Transverse colon (tissue), 4 donors: ENCODE measurements around the gene DEPP1. TPM values are rescaled to one million over a fixed set of nuclear protein-coding genes. Genes with fewer than 3 reads are reported as not detected.
A peak's percentile ranks its signal among the peaks of the same experiment; 100 is the strongest.

ENCODE experiments used
- DNase-seq: peaks from one replicate; pipeline ENCODE4 v3.0.0-alpha.2; 2019
- H3K27ac ChIP-seq, 4 donors: fragments of 200-600 bp; sonication (generic); 2 replicates each; pipeline ENCODE4 v1.5.1; 2016 to 2018; ENCODE audit warnings: inconsistent platforms in 4 of 4
- H3K27me3 ChIP-seq: fragments of 200-600 bp; sonication (generic); 2 replicates; pipeline ENCODE4 v1.5.1; 2017; ENCODE audit warnings: inconsistent platforms
- H3K36me3 ChIP-seq, 4 donors: fragments of 200-600 bp; sonication (generic); 2 replicates each; pipeline ENCODE4 v1.5.1; 2017 to 2019; ENCODE audit warnings: inconsistent platforms in 4 of 4
- H3K4me1 ChIP-seq, 4 donors: fragments of 200-600 bp; sonication (generic); 2 replicates each; pipeline ENCODE4 v1.5.1; 2017 to 2020; ENCODE audit warnings: inconsistent platforms in 4 of 4
- H3K4me3 ChIP-seq, 4 donors: fragments of 200-600 bp; sonication (generic); 1 replicate in 1 of 4; 2 replicates in 3 of 4; pipeline versions ENCODE4 v1.5.1 to v1.6.1; 2017 to 2019; ENCODE audit warnings: inconsistent platforms in 4 of 4
- H3K9me3 ChIP-seq, 2 donors: fragments of 200-600 bp; sonication (generic); 2 replicates each; pipeline ENCODE4 v1.5.1; 2017 to 2019; ENCODE audit warnings: inconsistent platforms in 2 of 2
- CTCF ChIP-seq, 5 experiments: fragments of 200-600 bp in 3 of 5; fragments of 450-650 bp in 2 of 5; sonication (generic) in 3 of 5; IDR thresholded peaks; 1 replicate in 2 of 5; 2 replicates in 3 of 5; pipeline ENCODE4 v1.5.1; 2016 to 2017; ENCODE audit warnings: antibody characterized with exemption in 5 of 5, inconsistent platforms in 3 of 5, mild to moderate bottlenecking in 2 of 5, moderate library complexity in 1 of 5
- EP300 ChIP-seq: sonication (generic); formaldehyde crosslinking; IDR thresholded peaks from one replicate; pipeline ENCODE4 v1.6.1; 2017; ENCODE audit warnings: antibody characterized with exemption, low read depth
- POLR2A ChIP-seq: fragments of 450-650 bp; IDR thresholded peaks from one replicate; pipeline ENCODE4 v1.6.1; 2016; ENCODE audit warnings: antibody characterized with exemption, mild to moderate bottlenecking, moderate library complexity
- POLR2AphosphoS5 ChIP-seq, 3 donors: sonication (generic); formaldehyde crosslinking; IDR thresholded peaks; one replicate each; pipeline ENCODE4 v1.6.1; 2016; ENCODE audit warnings: antibody characterized with exemption in 3 of 3
- WGBS, 2 donors: methylation state at CpG; one replicate each; pipeline ENCODE4 v1.1.5; 2018; ENCODE audit warnings: low coverage in 1 of 2; 5-methylcytosine and 5-hydroxymethylcytosine counted together
- in situ Hi-C, 4 donors: fragments of 200-750 bp; cut with MboI; loops; one replicate each; pipeline versions ENCODE4 v1.15.0 to v1.15.1; 2017; ENCODE audit warnings: low sequenced_read_pairs in 3 of 4, low pct_ligation_motif_present in 1 of 4, low pct_unique_long_range_greater_than_20kb in 1 of 4
- intact Hi-C: fragments of 100-400 bp; cut with DNase I; formaldehyde crosslinking; loops from one replicate; pipeline ENCODE4 v1.15.1; 2023; ENCODE audit warnings: low total_unique reads
- total RNA-seq, 4 donors: library from RNA; depleted of rRNA; stranded (reverse); fragments of >200 nt; gene quantifications; one replicate each; pipeline ENCODE4 v1.1.0, GENCODE V29; 2016

DEPP1 gene
- total RNA-seq, 4 donors from 2014 or later: 14.6 to 109 (median 76.6) TPM

GRCh38 chr10:44994752-44995530 is 16.3 kb upstream of the DEPP1 start:
- Histone ChIP-seq H3K9me3 (no peaks in the 10 kb centered on the region), H3K4me3 (no peak overlapping the region), H3K36me3 (no peaks in the 10 kb centered on the region), H3K27ac (peak overlapping the region; percentile 79 to 86 (median 83)), H3K27me3 (no peaks in the 10 kb centered on the region), H3K4me1 (peaks cover 14 to 41% (median 21%) of the 10 kb centered on the region in 4 donors)
- no peak for DNase-seq
- TF ChIP-seq POLR2A (no peak), POLR2AphosphoS5 (IDR thresholded peaks at IDR 0.05) (no peak), CTCF (IDR thresholded peaks at IDR 0.05) (no peak), EP300 (no peak)
- 89% methylated on average over 9 of the region's 9 CpGs; no CpG with 5 or more reads in 1 of the 2 donors for WGBS, 2 donors
- intact Hi-C loops: no loop called here
- in situ Hi-C loops: no loop called here

GRCh38 chr10:44993922-44994751 is 15.5 kb upstream of the DEPP1 start:
- 84 to 87% methylated on average over 5 to 11 of the region's 11 CpGs for WGBS, 2 donors

GRCh38 chr10:44993226-44993921 is 14.8 kb upstream of the DEPP1 start:
- Histone ChIP-seq H3K4me1 (peaks cover 14 to 40% (median 20%) of the 10 kb centered on the region in 4 donors), H3K4me3 (no peak overlapping the region), H3K36me3 (no peaks in the 10 kb centered on the region), H3K9me3 (no peaks in the 10 kb centered on the region), H3K27me3 (no peaks in the 10 kb centered on the region), H3K27ac (peak overlapping the region; percentile 23 to 86 (median 58))
- in situ Hi-C loops (no loop called here), intact Hi-C loops (no loop called here)
- WGBS, 2 donors: 95% methylated on average over 14 of the region's 14 CpGs; no CpG with 5 or more reads in 1 of the 2 donors
- TF ChIP-seq EP300: no peak
- no peak for TF ChIP-seq POLR2AphosphoS5 (IDR thresholded peaks at IDR 0.05)
- TF ChIP-seq CTCF (IDR thresholded peaks at IDR 0.05): no peak
- no peak for TF ChIP-seq POLR2A
- no peak for DNase-seq

More at GRCh38 chr10:44993922-44994751, 15.5 kb upstream of the DEPP1 start:
- Histone ChIP-seq H3K9me3 (no peaks in the 10 kb centered on the region), H3K36me3 (no peaks in the 10 kb centered on the region), H3K27ac (peak overlapping the region; percentile 38 to 86 (median 82)), H3K4me3 (no peak overlapping the region), H3K27me3 (no peaks in the 10 kb centered on the region), H3K4me1 (peaks cover 14 to 40% (median 20%) of the 10 kb centered on the region in 4 donors)
- DNase-seq: no peak
- TF ChIP-seq EP300 (no peak), POLR2AphosphoS5 (IDR thresholded peaks at IDR 0.05) (no peak), CTCF (IDR thresholded peaks at IDR 0.05) (no peak), POLR2A (no peak)
- intact Hi-C loops: no loop called here
- in situ Hi-C loops: no loop called here
